ENCODE data around the gene LAMC3.

The LAMC3 gene

DNA sequence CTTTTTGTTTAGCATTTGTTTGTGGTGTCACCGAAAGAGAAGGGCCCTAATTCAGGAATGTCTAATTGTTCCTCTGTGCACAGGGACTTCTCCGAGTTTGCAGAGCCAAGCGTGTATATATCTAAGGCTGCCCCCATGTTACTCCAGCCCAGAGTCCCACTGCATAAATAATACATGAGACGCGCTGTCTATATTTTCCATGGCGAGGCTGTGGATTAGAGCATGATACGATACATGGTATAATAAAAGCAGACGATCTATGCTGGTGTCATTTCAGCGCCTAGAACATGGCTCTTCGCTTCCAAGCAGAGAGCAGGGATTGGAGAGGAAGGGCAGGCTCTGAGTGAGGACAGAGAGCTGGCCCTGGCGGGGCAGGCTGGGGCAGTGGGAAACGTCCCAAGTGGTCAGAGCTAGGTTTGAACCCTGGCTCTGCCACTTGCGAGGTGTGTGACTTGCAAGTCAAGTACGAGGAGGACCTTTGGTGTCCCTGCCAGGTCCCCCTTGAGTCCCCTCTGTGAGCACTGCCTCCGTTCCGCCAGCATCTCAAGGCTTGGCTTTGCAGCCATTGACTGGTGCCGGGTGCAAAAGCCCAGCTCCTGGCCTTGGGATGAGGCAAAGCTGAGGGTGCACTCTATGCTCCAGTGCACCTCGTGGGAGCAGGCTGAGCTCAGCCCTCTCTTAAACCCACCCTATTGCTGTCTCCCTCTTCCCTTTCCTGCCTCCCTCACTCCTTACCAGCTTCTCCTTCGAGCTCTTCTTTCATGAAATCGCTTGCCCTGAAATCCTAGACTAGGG lies 29.2 kb upstream of the LAMC3 start:
- no peak for DNase-seq

GRCh38 chr9:130980526-130980925 lies 28.4 kb upstream of the LAMC3 start:
- no peak for DNase-seq

DNA sequence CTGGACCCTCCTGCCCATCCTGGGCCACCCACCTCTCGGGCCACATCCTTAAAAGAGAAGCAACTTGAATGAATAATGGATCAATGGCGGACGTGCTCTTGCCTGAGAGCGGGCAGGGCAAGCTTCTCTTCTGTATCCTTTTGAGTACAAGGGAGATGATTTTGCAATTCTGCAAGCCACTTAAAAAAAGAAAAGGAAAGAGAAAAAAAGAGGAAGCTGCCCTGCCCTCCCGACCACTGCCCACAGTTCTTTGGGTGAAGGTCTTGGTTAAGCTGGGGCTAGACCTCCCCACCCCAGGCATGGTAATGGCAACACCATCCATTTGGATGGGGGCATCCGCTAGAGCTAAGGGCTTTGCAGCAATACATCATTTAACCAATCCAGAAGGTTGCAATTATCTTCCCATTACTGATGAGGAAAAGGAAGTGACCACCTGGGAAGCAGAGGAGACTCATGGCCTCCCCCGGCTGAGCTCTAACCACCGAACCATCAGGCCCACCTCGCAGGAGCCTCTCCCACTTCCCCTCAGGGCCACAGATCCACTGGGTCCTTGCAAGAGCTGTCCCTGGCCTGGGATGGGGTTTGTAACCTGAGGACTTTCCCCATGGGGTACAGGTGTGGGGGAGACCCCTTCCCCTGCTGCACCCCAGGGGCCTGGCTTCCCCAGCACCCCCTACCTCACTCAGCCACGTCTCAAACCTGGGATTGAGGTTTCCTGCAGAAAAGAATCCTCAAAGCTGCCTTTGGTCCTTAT lies 27.8 kb upstream of the LAMC3 start:
- DNase-seq: no peak

DNA sequence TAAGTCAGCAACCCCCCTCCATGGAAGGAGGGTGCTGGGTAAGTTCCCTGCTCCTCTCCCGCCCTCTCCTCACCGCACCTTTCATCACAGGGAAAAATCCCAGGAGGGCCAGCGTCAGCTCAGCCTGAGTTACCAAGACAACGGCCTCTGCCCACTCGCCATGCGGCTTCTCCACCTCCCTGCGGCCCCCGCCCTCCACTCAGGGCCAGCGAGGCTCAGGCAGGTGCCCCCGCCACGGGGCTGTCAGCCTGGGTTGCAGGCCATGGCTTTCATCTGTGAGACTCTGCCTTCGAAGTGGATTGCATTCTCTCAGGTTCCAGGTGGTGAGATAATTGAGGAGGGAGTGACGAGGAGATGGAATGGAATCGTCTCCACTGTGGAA lies 27.2 kb upstream of the LAMC3 start:
- DNase-seq: no peak

- DNase-seq: no peak
Measured at GRCh38 chr9:130982636-130983358, 26.2 kb upstream of the LAMC3 start.

DNA sequence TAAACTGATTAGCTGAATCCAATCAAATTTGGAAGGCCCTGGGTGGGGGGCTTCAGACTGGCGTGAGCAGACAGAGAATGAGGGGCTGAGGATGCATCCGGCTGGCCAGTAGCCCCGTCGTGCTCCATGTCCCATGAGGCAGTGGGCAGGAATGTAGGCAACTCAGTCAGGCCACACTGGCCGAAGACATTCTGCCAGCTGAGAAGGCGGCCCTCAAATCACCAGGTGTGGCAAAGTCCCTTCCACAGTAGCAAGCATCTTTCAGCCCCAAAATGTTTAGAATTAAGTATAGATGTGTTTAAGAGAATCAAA lies 25.7 kb upstream of the LAMC3 start:
- no peak for DNase-seq

DNA sequence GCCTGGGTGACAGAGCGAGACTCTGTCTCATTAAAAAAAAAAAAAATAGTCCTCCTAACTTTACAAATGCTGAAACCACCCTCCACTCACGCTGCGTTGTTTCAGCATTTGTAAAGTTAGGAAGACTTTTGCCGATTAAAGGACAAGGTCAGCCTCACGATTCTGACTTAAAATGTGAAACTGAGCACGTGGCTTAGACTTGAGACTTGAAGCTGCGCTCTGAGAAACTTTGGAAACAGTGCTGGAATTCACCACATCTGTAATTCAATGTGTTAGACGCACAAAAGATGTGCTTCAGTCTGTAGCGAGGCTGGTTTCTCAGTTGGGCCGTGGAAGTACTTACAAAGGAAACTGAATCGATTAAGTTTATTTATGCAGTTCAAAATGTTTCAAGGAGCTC lies 25.0 kb upstream of the LAMC3 start:
- DNase-seq: no peak

DNA sequence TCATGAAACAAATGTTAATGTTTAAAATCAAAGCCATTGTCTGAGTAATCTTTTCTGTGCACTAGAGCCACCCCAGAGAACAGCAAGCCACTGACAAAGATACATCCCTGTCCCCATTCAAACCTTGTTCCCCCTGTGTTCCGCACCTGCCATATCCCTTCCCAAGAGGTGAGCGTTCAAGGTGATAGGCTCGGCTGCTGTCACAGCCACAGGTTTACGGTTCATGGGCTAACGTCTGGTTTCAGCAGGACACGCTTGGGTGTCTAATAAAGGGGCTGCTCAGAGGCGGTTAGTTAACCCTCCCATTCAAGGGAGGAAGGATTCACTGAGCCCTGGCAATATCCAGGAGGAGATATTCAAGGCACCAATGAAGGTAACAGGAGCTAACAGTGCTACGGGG lies 24.5 kb upstream of the LAMC3 start:
- DNase-seq: no peak

GRCh38 chr9:130985029-130985428 lies 23.9 kb upstream of the LAMC3 start:
- DNase-seq: no peak

DNA sequence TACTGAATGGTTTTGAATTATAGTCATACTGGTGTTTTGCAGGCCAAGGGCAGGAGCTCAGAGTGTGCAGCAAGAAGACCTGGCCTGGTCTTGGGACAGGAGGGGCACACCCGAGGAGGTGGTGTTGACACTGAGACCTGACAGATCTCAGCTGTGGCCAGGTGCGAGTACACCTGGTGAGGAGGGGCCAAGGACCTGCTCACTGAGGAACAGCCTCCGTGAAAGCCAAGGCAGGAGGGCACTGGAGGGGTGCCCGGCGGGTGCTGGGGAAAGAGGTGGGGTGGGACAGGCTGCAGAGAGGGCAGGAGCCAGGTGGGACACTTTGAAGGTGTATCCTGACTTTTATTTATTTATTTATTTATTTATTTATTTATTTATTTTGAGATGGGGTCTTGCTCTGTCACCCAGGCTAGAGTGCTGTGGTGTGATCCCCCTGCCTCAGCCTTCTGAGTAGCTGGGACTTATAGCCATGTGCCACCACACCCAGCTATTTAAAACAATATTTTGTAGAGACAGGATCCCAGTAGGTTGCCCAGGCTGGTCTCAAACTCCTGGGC lies 23.3 kb upstream of the LAMC3 start:
- no peak for DNase-seq

- no peak for DNase-seq
Measured at GRCh38 chr9:130986356-130986965, 22.5 kb upstream of the LAMC3 start.

GRCh38 chr9:130987054-130987453 lies 21.9 kb upstream of the LAMC3 start:
- no peak for DNase-seq

DNA sequence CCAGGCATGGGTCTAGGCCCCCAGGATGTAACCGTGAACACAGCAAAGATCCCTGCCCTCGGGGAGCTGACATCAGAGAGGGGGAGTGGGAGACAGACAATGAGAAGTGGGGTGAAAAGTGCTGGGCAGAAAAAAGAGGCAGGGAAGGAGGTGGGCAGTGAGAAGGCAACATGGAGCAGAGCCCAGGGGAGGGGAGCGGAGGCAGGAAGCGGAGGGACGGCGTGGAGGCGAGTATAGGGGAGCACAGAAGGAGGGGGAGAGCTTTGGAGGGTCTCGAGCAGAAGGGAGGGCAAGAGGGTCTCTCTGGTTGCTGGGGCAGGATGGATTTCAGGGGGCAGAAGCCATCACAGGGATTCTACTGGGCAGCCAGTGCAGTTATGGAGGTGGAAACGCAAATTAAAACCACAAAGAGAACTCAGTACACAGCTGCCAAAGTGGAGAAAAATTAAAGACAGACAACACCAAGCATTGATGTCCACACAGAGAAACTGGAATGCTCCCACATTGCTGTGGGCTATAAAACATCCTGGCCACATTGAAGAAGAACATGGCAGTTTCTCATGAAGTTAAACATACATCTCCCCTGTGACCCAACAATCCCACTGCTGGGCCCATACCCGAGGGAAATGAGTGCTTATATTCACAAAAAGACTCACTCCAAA lies 21.1 kb upstream of the LAMC3 start:
- no peak for DNase-seq

GRCh38 chr9:130988400-130988747 lies 20.6 kb upstream of the LAMC3 start:
- DNase-seq: no peak

DNA sequence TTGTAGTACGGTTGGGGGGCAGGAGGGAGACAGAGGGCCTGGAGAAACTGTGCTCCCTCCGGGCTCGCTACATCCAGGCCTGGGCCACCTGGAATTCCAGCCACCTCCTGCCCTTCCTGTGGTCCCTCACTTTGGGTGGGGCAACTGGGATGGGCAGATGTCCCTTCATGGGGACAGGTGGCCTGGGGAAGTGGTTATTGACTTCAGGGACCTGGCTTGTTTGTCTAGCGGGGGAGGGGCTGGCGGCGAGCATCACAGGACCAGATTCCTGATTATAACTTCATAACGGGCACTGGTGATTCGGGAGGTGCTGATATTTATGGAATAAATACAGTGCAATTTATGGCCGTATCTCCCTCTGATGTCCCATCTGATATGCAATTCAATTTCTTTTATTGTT lies 20.1 kb upstream of the LAMC3 start:
- DNase-seq: no peak

GRCh38 chr9:130989391-130989790 lies 19.6 kb upstream of the LAMC3 start:
- no peak for DNase-seq

- no peak for DNase-seq
Measured at GRCh38 chr9:130989891-130990290, 19.1 kb upstream of the LAMC3 start.

- no peak for DNase-seq
Measured at GRCh38 chr9:130990306-130990977, 18.5 kb upstream of the LAMC3 start.

DNA sequence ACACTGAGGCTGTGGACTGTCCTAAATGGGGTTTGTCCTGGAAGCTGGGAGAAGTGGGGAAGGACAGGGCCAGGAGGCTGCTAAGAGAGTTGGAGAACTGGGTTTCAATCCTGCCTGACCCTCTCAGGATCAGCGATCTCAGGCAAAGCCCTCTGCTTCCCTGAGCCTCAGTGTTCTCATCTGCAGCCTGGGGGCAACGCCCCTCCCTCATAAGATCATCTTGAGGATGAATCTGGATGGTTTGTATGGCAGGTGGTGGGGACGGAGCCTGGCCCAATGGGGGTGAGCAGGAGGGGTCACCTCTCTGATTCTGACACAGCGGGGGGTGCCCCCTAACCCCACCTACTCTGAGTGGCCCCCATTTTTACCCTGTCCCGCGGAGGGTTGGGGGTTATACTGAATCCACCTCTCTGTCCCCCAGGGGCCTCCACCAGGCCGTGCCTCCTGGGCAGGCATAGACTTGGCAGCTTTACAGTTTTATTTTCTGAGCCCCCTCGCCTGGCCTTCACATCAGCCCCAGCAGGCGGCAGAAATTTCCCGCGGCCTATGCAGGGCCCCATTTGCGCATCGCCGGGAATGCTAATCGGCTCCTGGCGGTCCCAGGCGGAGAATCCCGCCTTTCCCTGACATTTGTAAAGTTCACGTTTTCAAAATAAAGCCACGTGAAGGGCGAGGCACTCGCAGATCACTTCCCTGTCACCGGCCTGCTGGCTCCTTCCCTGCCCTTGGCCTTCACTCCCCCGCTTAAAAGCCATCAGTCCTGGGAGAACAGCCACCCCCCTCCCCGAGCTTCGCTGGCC lies 17.8 kb upstream of the LAMC3 start:
- no peak for DNase-seq

GRCh38 chr9:130991778-130992681 lies 16.9 kb upstream of the LAMC3 start:
- DNase-seq: no peak

Data from activated CD8-positive, alpha-beta memory T cell treated with anti-CD3 and anti-CD28 coated beads, Interleukin-2, amount 50 U/mL, for 48 hours (primary cell).